ENCODE measurements around the gene USP13. TPM values are rescaled to one million over a fixed set of nuclear protein-coding genes. Genes with fewer than 3 reads are reported as not detected.

USP13 gene
- total RNA-seq, 1 experiment from 2014 or later, result 33.0 TPM

DNA sequence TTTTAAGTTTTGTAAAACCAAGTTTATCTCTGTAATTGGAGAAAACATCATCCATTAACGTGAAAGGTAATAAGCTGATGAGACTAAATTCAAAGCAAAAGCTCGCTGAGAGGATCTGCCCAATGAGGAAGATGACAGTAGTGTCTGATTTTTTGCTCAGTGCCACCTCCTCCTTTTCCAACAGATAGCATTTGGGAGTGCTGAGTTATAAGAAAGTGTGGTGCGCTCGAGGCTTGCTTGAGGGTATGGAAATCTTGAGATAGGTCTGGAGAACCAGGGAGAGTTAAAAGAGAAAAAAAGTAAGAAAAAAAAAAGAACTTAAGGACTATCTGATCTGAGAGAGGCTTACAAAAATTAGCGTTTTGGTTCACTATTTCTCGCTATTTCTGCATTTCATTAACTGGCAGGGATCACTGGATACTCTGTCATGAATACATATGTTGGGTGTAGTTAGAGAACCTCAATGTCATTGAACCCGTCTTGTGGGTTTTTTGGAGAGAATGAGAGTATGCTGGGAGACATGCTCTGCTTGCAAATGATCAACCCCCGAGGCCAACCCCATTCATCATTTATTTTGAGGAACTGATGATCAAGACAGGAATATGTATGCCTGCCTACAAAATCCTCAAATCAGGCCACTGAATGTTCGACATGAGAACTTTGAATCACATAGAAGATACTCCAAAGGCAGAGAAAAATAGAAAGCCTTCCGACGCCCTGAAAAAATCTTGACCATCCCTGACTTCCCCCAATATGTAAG is 973 bp upstream of the USP13 start:
- intact Hi-C loops (cut with micrococcal nuclease; ENCODE audit: unreplicated experiment), result loop anchor here (5.0 kb wide), 1 partner anchor 950 kb away; the partner anchor contains the start of gene TTC14
- POLR2A ChIA-PET (ENCODE audit: low non-redundant PET), result no interaction called here

DNA sequence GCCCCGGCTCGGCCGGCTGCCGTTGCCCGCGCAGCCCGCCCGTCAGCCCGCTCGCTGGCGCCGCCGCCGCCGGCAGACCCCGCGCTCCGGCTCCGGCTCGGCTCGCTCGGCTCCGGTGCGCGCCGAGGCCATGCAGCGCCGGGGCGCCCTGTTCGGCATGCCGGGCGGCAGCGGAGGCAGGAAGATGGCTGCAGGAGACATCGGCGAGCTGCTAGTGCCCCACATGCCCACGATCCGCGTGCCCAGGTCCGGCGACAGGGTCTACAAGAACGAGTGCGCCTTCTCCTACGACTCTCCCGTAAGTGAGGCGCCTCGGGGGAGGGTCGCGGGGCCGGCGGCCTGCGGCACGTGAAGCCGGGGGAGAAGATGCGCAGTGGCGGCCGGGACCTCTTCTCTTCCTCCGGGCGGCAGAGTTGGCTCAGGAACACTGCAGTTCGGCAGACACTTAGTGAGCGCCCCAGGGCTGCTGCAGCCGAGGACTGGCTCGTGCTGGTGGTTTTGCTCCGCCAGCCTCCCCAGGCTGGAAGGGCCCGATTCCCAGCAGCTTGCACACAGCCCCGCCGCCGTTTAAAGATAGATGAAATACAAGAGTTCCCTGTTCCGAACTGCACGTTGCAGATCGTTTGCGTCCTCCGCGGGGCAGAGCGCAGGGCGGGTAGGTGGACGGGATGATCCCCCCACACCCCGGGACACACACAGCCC is 407 bp downstream of the USP13 start:
- Histone ChIP-seq H3K4me3 (ENCODE audit: low read depth, low read length, poor library complexity, severe bottlenecking) (peak overlapping the region; percentile 94), H3K27me3 (replicated peaks; ENCODE audit: insufficient read depth, low read depth, low read length, poor library complexity) (no peaks in the 10 kb centered on the region), H3K27ac (ENCODE audit: low read depth, low read length, poor library complexity, severe bottlenecking) (peak overlapping the region; percentile 92), H3K9me3 (ENCODE audit: low read depth, low read length, poor library complexity, severe bottlenecking) (no peaks in the 10 kb centered on the region), H3K36me3 (ENCODE audit: insufficient read depth, low read length, poor library complexity, severe bottlenecking) (no peaks in the 10 kb centered on the region), H3K4me1 (ENCODE audit: insufficient read depth, low read length, poor library complexity, severe bottlenecking) (peaks cover 19% of the 10 kb centered on the region)
- CTCF ChIA-PET, result no interaction called here
- no peak for TF ChIP-seq EZH2 (IDR thresholded peaks at IDR 0.05; ENCODE audit: borderline replicate concordance, low read depth, low read length, poor library complexity, severe bottlenecking)
- TF ChIP-seq, protein P1, sequence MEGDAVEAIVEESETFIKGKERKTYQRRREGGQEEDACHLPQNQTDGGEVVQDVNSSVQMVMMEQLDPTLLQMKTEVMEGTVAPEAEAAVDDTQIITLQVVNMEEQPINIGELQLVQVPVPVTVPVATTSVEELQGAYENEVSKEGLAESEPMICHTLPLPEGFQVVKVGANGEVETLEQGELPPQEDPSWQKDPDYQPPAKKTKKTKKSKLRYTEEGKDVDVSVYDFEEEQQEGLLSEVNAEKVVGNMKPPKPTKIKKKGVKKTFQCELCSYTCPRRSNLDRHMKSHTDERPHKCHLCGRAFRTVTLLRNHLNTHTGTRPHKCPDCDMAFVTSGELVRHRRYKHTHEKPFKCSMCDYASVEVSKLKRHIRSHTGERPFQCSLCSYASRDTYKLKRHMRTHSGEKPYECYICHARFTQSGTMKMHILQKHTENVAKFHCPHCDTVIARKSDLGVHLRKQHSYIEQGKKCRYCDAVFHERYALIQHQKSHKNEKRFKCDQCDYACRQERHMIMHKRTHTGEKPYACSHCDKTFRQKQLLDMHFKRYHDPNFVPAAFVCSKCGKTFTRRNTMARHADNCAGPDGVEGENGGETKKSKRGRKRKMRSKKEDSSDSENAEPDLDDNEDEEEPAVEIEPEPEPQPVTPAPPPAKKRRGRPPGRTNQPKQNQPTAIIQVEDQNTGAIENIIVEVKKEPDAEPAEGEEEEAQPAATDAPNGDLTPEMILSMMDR (conservative IDR thresholded peaks at IDR 0.05; ENCODE audit: low read depth, low read length), result peak; percentile 39
- BruUV-seq (replicated peaks), result no TSS peak
- POLR2A ChIA-PET (ENCODE audit: low non-redundant PET), result no interaction called here
- intact Hi-C loops (cut with micrococcal nuclease; ENCODE audit: unreplicated experiment), result loop anchor here (5.0 kb wide), 1 partner anchor 949 kb away; the partner anchor contains the start of gene TTC14
- peak; percentile 89 for DNase-seq (ENCODE audit: low spot score)

More for the DNA sequence above, 973 bp upstream of the USP13 start:
- no peaks in the 10 kb centered on the region for H3K36me3 ChIP-seq (ENCODE audit: insufficient read depth, low read length, poor library complexity, severe bottlenecking)
- BruUV-seq (replicated peaks), result TSS peak; percentile 70
- peak overlapping the region; percentile 92 for H3K27ac ChIP-seq (ENCODE audit: low read depth, low read length, poor library complexity, severe bottlenecking)
- no peaks in the 10 kb centered on the region for H3K27me3 ChIP-seq (replicated peaks; ENCODE audit: insufficient read depth, low read depth, low read length, poor library complexity)
- TF ChIP-seq EZH2 (IDR thresholded peaks at IDR 0.05; ENCODE audit: borderline replicate concordance, low read depth, low read length, poor library complexity, severe bottlenecking), result no peak
- TF ChIP-seq, protein P1 (conservative IDR thresholded peaks at IDR 0.05; ENCODE audit: low read depth, low read length), result no peak
- H3K4me3 ChIP-seq (ENCODE audit: low read depth, low read length, poor library complexity, severe bottlenecking), result peak overlapping the region; percentile 94
- H3K4me1 ChIP-seq (ENCODE audit: insufficient read depth, low read length, poor library complexity, severe bottlenecking), result peaks cover 19% of the 10 kb centered on the region
- CTCF ChIA-PET, result no interaction called here
- no peaks in the 10 kb centered on the region for H3K9me3 ChIP-seq (ENCODE audit: low read depth, low read length, poor library complexity, severe bottlenecking)
- DNase-seq (ENCODE audit: low spot score), result no peak

DNA sequence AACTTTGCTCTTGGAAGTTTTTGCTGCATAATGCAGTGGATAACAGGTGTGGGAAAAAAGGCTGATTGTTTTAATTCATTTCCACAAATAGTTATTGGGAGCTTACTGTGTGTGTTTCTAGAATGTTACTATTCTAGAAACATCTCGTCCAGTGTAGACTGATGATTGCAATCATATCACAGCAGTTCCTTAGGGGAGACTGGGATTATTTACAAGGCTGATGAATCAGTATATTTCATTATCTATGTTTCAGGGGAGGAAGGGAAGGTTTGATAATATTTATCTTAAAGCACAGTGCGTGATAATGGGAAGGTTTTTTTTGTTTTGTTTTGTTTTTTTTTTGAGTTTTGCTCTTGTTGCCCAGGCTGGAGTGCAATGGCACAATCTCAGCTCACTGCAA is 2.4 kb downstream of the USP13 start:
- TF ChIP-seq, protein P1 (conservative IDR thresholded peaks at IDR 0.05; ENCODE audit: low read depth, low read length), result no peak
- no peak for TF ChIP-seq EZH2 (IDR thresholded peaks at IDR 0.05; ENCODE audit: borderline replicate concordance, low read depth, low read length, poor library complexity, severe bottlenecking)
- DNase-seq (ENCODE audit: low spot score), result no peak
- peak overlapping the region; percentile 94 for H3K4me3 ChIP-seq (ENCODE audit: low read depth, low read length, poor library complexity, severe bottlenecking)
- H3K9me3 ChIP-seq (ENCODE audit: low read depth, low read length, poor library complexity, severe bottlenecking), result no peaks in the 10 kb centered on the region
- H3K27ac ChIP-seq (ENCODE audit: low read depth, low read length, poor library complexity, severe bottlenecking), result no peak overlapping the region
- H3K27me3 ChIP-seq (replicated peaks; ENCODE audit: insufficient read depth, low read depth, low read length, poor library complexity), result no peaks in the 10 kb centered on the region
- H3K36me3 ChIP-seq (ENCODE audit: insufficient read depth, low read length, poor library complexity, severe bottlenecking), result no peaks in the 10 kb centered on the region
- intact Hi-C loops (cut with micrococcal nuclease; ENCODE audit: unreplicated experiment), result no loop called here
- no TSS peak for BruUV-seq (replicated peaks)
- H3K4me1 ChIP-seq (ENCODE audit: insufficient read depth, low read length, poor library complexity, severe bottlenecking), result peaks cover 19% of the 10 kb centered on the region
- ChIA-PET CTCF (no interaction called here), POLR2A (ENCODE audit: low non-redundant PET) (no interaction called here)
